HG03097 (cell line): ENCODE data around the gene PHACTR1.

Source experiments
- ATAC-seq: cut with Tn5 transposase; IDR thresholded peaks from one replicate; pipeline ENCODE4 v1.9.1; 2021; ENCODE audit not compliant: unreplicated experiment, low FRiP score

PHACTR1 gene

GRCh38 chr6:13049666-13050254 lies 333.2 kb downstream of the PHACTR1 start:
- ATAC-seq = no peak

DNA sequence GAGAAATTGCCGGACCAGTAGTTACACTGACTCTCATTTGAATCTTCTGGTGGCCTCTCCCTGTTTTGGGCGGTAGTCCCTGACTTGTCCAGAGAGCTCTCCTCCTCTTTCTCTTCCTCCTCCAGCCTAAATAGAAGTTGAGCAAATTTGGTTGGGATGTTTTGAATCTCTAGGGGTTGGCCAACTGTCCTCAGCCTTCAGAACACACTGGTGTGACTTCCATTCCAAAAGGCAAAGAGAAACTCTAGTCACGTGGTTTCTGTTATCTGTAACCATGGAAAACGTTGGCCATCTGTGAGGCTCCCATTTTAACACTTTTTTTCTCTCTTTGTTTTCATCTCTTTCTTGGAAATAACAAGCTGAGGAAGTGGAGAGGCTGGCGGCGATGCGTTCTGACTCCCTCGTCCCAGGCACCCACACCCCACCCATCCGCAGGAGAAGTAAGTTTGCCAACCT lies 336.5 kb downstream of the PHACTR1 start:
- ATAC-seq = no peak

- ATAC-seq = no peak
These were observed 341.5 kb downstream of the PHACTR1 start for GRCh38 chr6:13058051-13058450.

GRCh38 chr6:13059026-13059425 lies 342.5 kb downstream of the PHACTR1 start:
- ATAC-seq = no peak

- ATAC-seq = no peak
These were observed 346.8 kb downstream of the PHACTR1 start for GRCh38 chr6:13063300-13063918.

GRCh38 chr6:13065581-13065980 lies 349.0 kb downstream of the PHACTR1 start:
- no peak for ATAC-seq

DNA sequence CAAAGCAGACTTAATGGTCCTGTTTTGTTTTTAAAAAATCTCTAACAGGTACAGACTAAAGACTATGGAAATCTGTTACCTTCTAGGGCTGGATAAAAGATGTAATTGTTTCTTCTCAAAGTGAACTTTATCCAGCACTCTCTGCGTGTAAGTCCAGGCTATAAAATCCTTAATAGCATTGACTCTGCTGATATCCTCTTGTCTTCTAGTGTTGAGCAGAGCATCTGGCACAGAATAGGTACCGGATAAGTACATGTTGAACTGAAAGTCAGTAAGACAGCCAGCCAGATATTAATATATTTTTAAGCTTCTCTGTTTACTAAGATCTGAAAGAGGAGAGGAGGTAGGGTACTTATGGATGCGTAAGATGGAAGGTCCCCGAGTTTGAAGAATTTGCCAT lies 349.5 kb downstream of the PHACTR1 start:
- no peak for ATAC-seq

GRCh38 chr6:13066820-13067219 lies 350.3 kb downstream of the PHACTR1 start:
- ATAC-seq = no peak

DNA sequence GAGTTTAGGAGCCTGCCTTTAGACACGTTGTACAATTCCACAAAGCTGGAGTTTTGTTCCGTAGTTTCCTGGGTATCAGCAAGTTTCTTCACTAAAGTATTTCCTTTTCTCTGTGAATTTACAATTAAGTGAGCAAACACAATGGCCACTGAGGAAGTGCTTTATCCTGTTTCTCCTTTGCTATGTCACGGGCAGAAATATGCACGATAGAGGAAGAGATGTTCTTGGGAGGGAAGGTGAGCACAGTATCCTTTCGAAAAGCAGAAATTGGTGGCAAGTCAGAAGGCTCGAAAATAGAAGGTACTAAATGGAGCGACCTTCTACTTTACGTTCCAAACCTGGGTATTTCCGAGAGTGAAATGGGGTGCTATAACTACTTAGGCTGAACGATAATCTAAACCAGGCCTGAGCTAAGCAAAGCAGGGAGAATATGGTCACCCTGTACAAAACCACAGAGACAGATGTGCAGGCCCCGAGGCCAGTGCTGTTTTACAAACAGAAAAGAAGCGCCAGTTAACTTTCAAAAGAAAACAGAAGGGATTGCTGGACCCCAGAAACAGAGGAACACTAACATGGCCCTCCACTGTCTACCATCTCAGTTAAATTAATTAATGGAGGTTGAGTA lies 352.1 kb downstream of the PHACTR1 start:
- no peak for ATAC-seq

GRCh38 chr6:13071550-13072345 lies 355.2 kb downstream of the PHACTR1 start:
- no peak for ATAC-seq

- no peak for ATAC-seq
These were observed 356.2 kb downstream of the PHACTR1 start for GRCh38 chr6:13072686-13073347.

GRCh38 chr6:13074415-13075140 lies 358.0 kb downstream of the PHACTR1 start:
- ATAC-seq = no peak

- no peak for ATAC-seq
These were observed 358.7 kb downstream of the PHACTR1 start for GRCh38 chr6:13075141-13075845.

DNA sequence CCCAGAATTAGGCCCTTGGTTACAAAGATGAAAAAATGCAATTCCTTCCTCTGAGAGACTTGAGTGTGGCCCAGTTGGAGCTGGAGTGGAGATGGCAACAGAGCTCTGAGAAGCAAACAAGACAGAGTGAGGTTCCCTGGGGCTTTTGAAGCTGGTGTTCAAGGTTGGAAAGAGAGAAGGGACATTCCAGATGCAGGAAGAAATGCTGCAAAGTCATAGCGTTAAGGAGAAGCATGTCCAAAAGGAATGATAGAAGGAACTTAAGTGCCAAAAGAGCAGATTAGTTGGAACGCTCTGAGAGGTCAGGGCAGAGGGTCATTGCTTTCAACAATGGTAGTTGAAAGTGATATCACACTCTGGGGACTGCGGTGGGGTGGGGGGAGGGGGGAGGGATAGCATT lies 360.0 kb downstream of the PHACTR1 start:
- no peak for ATAC-seq

DNA sequence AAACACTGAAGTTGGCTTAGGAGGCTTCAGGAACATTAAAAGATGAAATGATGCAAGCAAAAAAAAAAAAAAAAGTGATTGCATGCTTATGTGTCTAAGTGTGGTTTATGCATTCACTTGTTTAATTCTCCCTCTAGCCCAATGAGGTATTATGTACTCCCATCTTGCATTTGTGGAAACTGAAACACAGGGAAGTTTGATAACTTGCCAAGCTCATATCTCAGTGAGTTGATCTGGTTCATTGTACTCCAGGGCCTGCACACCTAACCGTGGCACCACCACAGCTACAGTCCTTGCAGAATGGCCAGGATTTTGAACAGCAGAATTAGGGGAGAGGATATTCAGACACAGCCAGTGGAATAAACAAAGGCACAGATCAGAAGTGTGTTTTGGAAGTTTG lies 360.6 kb downstream of the PHACTR1 start:
- no peak for ATAC-seq

DNA sequence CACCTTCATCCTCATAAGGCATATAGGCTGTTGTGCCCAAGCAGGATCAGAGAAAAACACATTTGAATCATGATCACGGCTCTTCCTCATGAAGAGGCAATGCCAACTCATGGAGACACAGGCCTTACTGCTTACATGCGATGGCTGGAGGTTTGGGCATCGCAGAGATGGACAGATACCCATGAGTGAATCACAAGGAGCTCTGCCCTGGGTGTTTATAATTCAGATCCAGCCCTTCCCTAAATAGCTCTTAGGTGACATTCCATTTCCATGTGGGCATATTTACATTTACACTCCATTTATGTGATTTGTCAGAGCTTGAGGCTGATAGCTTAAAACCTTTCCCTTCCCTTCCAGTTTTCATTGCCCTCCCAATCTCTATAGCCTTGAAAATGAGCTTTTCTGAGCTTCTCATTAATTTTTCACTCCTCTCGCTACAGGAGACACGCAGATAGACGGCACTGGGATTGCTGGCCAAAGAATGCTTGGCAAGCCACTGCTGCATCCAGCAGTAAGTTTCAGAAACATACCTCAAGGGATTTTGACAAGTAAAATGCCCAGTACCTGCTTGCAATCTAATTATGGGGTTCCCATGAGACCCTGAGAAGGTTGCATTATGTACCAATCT lies 362.6 kb downstream of the PHACTR1 start:
- ATAC-seq = no peak

GRCh38 chr6:13080462-13081188 lies 364.1 kb downstream of the PHACTR1 start:
- no peak for ATAC-seq

DNA sequence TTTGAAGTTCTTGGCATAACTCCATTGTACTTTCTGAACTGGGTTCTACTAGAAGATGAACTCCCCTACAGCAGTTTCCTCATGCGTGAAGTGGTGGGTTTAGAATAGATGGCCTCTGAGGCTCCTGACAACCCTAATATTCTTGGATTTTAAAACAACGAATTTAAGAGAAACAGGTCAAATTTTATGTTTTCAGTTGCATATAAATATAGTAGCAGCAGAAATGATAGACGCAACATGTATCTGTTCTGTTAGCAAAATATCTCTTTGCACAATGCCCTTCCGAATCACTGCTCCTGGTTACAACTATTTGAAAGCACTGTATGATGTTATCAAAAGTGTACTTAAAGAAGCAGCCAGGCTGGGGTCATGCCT lies 364.6 kb downstream of the PHACTR1 start:
- ATAC-seq = no peak
